Esophagus muscularis mucosa (tissue), 4 donors: ENCODE results near the gene STYXL1. TPM values are rescaled to one million over a fixed set of nuclear protein-coding genes. Genes with fewer than 3 reads are reported as not detected.

Experiments used
- DNase-seq: peaks from one replicate; pipeline ENCODE4 v3.0.0-alpha.2; 2017; ENCODE audit errors: extremely low spot score
- H3K27ac ChIP-seq, 4 donors: fragments of 200-600 bp; sonication (generic); replicated peaks in 1 of 4; 1 replicate in 3 of 4; 2 replicates in 1 of 4; pipeline ENCODE4 v1.5.1; 2016 to 2019; ENCODE audit warnings: mild to moderate bottlenecking in 1 of 4
- H3K27me3 ChIP-seq, 4 donors: fragments of 200-600 bp; sonication (generic); one replicate each; pipeline versions ENCODE4 v1.5.1 to v1.6.0; 2016 to 2019
- H3K36me3 ChIP-seq, 4 donors: fragments of 200-600 bp; sonication (generic); one replicate each; pipeline ENCODE4 v1.5.1; 2016 to 2019
- H3K4me1 ChIP-seq, 4 donors: fragments of 200-600 bp; sonication (generic); one replicate each; pipeline ENCODE4 v1.5.1; 2016 to 2019
- H3K4me3 ChIP-seq, 4 donors: fragments of 200-600 bp; sonication (generic); 1 replicate in 2 of 4; 2 replicates in 2 of 4; pipeline ENCODE4 v1.5.1; 2016 to 2019; ENCODE audit warnings: mild to moderate bottlenecking in 4 of 4, moderate library complexity in 1 of 4
- H3K9me3 ChIP-seq, 4 donors: fragments of 200-600 bp; sonication (generic); 1 replicate in 3 of 4; 2 replicates in 1 of 4; pipeline ENCODE4 v1.5.1; 2016 to 2019
- CTCF ChIP-seq, 3 experiments: fragments of 200-600 bp in 2 of 3; fragments of 450-650 bp in 1 of 3; sonication (generic) in 2 of 3; IDR thresholded peaks; one replicate each; pipeline ENCODE4 v1.5.1; 2017 to 2019; ENCODE audit warnings: antibody characterized with exemption in 3 of 3, mild to moderate bottlenecking in 2 of 3, moderate library complexity in 1 of 3
- EP300 ChIP-seq: sonication (generic); formaldehyde crosslinking; IDR thresholded peaks from one replicate; pipeline ENCODE4 v1.6.1; 2017; ENCODE audit warnings: antibody characterized with exemption
- POLR2A ChIP-seq: fragments of 450-650 bp; IDR thresholded peaks from one replicate; pipeline ENCODE4 v1.6.1; 2017; ENCODE audit warnings: antibody characterized with exemption, moderate library complexity, mild to moderate bottlenecking, low read depth
- POLR2AphosphoS5 ChIP-seq, 2 donors: sonication (generic); formaldehyde crosslinking; IDR thresholded peaks; one replicate each; pipeline ENCODE4 v1.6.1; 2017; ENCODE audit warnings: antibody characterized with exemption in 2 of 2
- WGBS: methylation state at CpG from one replicate; pipeline ENCODE4 v1.1.5; 2018; 5-methylcytosine and 5-hydroxymethylcytosine counted together
- intact Hi-C: fragments of 100-400 bp; cut with DNase I; formaldehyde crosslinking; loops from one replicate; pipeline ENCODE4 v1.15.1; 2023
- total RNA-seq, 4 donors: library from RNA; depleted of rRNA; stranded (reverse); fragments of >200 nt; gene quantifications; one replicate each; pipeline versions ENCODE4 v1.1.0 to v1.2.1, GENCODE V29; 2016

Gene STYXL1
- total RNA-seq, 4 donors from 2014 or later = 13.9 to 20.0 (median 17.9) TPM

- no peak for DNase-seq
- TF ChIP-seq CTCF (IDR thresholded peaks at IDR 0.05) (no peak), POLR2A (no peak), POLR2AphosphoS5 (IDR thresholded peaks at IDR 0.05) (no peak), EP300 (no peak)
- WGBS = 94% methylated on average over 5 of the region's 6 CpGs
- Histone ChIP-seq H3K4me3 (no peak overlapping the region), H3K4me1 (no peaks in the 10 kb centered on the region), H3K36me3 (peaks cover 15 to 47% (median 34%) of the 10 kb centered on the region in 4 donors), H3K27me3 (no peaks in the 10 kb centered on the region), H3K9me3 (no peaks in the 10 kb centered on the region), H3K27ac (no peak overlapping the region)
- intact Hi-C loops = no loop called here
These were observed 45.7 kb downstream of the STYXL1 start for GRCh38 chr7:76002139-76002538.

- WGBS = 88% methylated on average over 7 of the region's 11 CpGs
These were observed 47.2 kb downstream of the STYXL1 start for GRCh38 chr7:76000566-76000965.

DNA sequence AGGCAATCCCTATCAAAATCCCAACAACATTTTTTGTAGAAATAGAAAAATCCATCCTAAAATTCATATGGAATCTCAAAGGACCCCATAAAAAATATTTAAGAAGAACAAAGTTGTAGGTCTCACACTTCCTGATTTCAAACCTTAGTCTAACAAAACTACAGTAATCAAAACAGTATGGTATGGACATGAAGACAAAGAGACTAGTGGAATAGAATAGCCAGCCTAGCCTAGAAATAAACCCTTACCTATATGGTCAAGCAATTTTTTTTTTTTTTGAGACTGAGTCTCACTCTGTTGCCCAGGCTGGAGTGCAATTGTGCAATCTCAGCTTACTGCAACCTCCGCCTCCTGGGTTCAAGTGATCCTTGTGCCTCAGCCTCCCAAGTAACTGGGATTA, 49.8 kb downstream of the STYXL1 start:
- Histone ChIP-seq H3K4me3 (no peak overlapping the region), H3K9me3 (no peaks in the 10 kb centered on the region), H3K4me1 (peaks cover 12 to 21% (median 18%) of the 10 kb centered on the region in 4 donors), H3K27me3 (no peaks in the 10 kb centered on the region), H3K27ac (no peak overlapping the region), H3K36me3 (peaks cover 0 to 32% (median 19%) of the 10 kb centered on the region in 4 donors)
- TF ChIP-seq EP300 (no peak), POLR2A (no peak), CTCF (IDR thresholded peaks at IDR 0.05) (no peak)
- intact Hi-C loops = loop anchor here (5.0 kb wide), 1 partner anchor 86 kb away; no protein-coding TSS in a partner anchor
- 92% methylated on average over 1 of the region's 1 CpG for whole genome bisulfite sequencing
- no peak for DNase-seq

More at GRCh38 chr7:76000566-76000965, 47.2 kb downstream of the STYXL1 start:
- TF ChIP-seq POLR2AphosphoS5 (IDR thresholded peaks at IDR 0.05) = no peak
- no peak for TF ChIP-seq POLR2A
- Histone ChIP-seq H3K36me3 (peaks cover 15 to 56% (median 37%) of the 10 kb centered on the region in 4 donors), H3K27me3 (no peaks in the 10 kb centered on the region), H3K9me3 (no peaks in the 10 kb centered on the region), H3K4me1 (peaks cover 0 to under 1% (median under 1%) of the 10 kb centered on the region in 4 donors), H3K27ac (no peak overlapping the region), H3K4me3 (no peak overlapping the region)
- intact Hi-C loops = no loop called here
- no peak for DNase-seq

DNA sequence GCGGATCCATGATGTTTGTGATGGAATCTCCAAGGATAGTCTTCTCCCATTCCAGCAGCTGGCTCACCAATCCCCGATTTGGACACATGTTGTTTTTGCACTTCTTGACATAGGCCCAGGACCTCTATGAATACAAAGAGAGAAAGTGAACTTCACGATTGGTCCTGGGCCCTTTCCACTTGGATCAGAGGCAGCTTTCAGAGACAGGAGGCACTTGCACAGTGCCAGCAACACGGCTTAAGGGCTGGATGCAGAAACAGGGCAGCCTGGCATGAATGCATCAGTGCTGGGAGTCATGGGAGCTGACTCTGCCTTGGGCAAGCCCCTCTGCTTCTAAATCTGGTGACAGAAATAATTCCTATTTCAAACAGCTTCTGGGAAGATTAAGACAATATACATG, 51.3 kb downstream of the STYXL1 start:
- no peak overlapping the region for H3K27ac ChIP-seq
- H3K4me3 ChIP-seq = no peak overlapping the region
- peaks cover 20 to 32% (median 31%) of the 10 kb centered on the region in 4 donors for H3K4me1 ChIP-seq
- TF ChIP-seq POLR2A (no peak), EP300 (no peak), CTCF (IDR thresholded peaks at IDR 0.05) (no peak), POLR2AphosphoS5 (IDR thresholded peaks at IDR 0.05) (no peak)
- H3K36me3 ChIP-seq = peaks cover 0 to 33% (median 20%) of the 10 kb centered on the region in 4 donors
- no peak for DNase-seq
- 68% methylated on average over 4 of the region's 4 CpGs for WGBS
- intact Hi-C loops = loop anchor here (5.0 kb wide), 1 partner anchor 84 kb away; no protein-coding TSS in a partner anchor
- no peaks in the 10 kb centered on the region for H3K9me3 ChIP-seq
- H3K27me3 ChIP-seq = no peaks in the 10 kb centered on the region

DNA sequence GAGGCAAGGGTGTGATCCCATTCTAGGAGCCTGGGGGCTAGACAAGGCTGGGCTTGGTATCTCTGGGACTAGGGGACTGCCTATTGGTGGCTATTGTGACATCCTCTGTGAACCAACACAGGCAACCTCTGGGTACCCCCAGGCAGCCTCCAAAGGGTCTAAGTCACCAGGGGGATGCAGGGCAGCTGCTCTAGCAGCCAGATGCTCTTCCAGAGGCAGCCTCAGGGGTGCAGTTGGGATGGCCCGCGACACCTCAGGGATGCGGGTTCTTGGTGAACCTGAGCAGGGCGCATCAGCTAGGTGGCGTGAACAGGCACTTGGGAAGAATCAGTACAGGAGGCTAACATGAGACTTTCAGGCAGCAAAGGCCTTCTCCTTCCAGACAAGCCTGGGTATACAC, 51.8 kb downstream of the STYXL1 start:
- DNase-seq = no peak
- peaks cover 22 to 36% (median 32%) of the 10 kb centered on the region in 4 donors for H3K4me1 ChIP-seq
- WGBS = 90% methylated on average over 5 of the region's 5 CpGs
- no peaks in the 10 kb centered on the region for H3K9me3 ChIP-seq
- peaks cover 0 to 28% (median 16%) of the 10 kb centered on the region in 4 donors for H3K36me3 ChIP-seq
- H3K4me3 ChIP-seq = no peak overlapping the region
- intact Hi-C loops = loop anchor here (5.0 kb wide), 1 partner anchor 84 kb away; no protein-coding TSS in a partner anchor
- H3K27me3 ChIP-seq = no peaks in the 10 kb centered on the region
- no peak for TF ChIP-seq CTCF (IDR thresholded peaks at IDR 0.05)
- no peak for TF ChIP-seq EP300
- TF ChIP-seq POLR2A = no peak
- no peak for TF ChIP-seq POLR2AphosphoS5 (IDR thresholded peaks at IDR 0.05)
- no peak overlapping the region for H3K27ac ChIP-seq
